K562 (cell line): ENCODE data around the gene PRDM10. TPM values are rescaled to one million over a fixed set of nuclear protein-coding genes. Genes with fewer than 3 reads are reported as not detected.

Experiments
- ATAC-seq: fragments of 200-7000 bp; cut with Tn5 transposase; 3 replicates; pipeline ENCODE4 v1.9.1; 2020; ENCODE audit warnings: moderate library complexity
- BruUV-seq: library from RNA; stranded (reverse); fragments of 400-500 nt; replicated peaks from 2 replicates; lab custom pipeline; 2021; lab: Mats Ljungman, UMichigan
- CTCF ChIA-PET: fragments of 300-600 bp; formaldehyde crosslinking; extraction: SDS; loops from one replicate; lab custom pipeline; 2021; ENCODE audit warnings: low intra/inter-chr PET ratio; lab: Yijun Ruan, JAX
- POLR2A ChIA-PET: fragments of 300-600, 350-650 bp; sonication (Branson Sonifier 250); formaldehyde crosslinking; extraction: SDS; loops from one replicate; lab custom pipeline; 2021; ENCODE audit warnings: antibody characterized with exemption, inconsistent platforms; lab: Yijun Ruan, JAX
- DNase-seq, 4 experiments: peaks; one replicate each; pipeline versions ENCODE4 v3.0.0 to v3.0.0-alpha.2; 2011 to 2018; ENCODE audit warnings: low spot score in 3 of 4, mixed read lengths in 3 of 4; ENCODE audit errors: extremely low read depth in 1 of 4
- FAIRE-seq: peaks from 2 replicates; lab custom pipeline; 2011; peaks lifted over from hg19 to GRCh38; lab: Jason Lieb, UNC
- H2AFZ ChIP-seq: 2 replicates; pipeline ENCODE4 v1.6.0; 2011; ENCODE audit warnings: low read depth, low read length, control low read depth, inconsistent platforms
- H3K27ac ChIP-seq: fragments of 200-600 bp; 3 replicates; pipeline ENCODE4 v1.8.0; 2011; ENCODE audit warnings: low read depth, mild to moderate bottlenecking, control low read depth, inconsistent platforms, low read length, moderate library complexity, mixed read lengths; ENCODE audit errors: extremely low read depth
- H3K27me3 ChIP-seq, 2 experiments: fragments of 300-600 bp in 1 of 2; 2 replicates in 1 of 2; 3 replicates in 1 of 2; pipeline versions ENCODE4 v1.6.0 to v1.8.0; 2011; ENCODE audit warnings: inconsistent platforms in 2 of 2, low read length in 2 of 2, mild to moderate bottlenecking in 1 of 2, mixed read lengths in 1 of 2, moderate library complexity in 1 of 2; ENCODE audit not compliant: control insufficient read depth in 2 of 2, insufficient read depth in 2 of 2
- H3K36me3 ChIP-seq: fragments of 300-600 bp; 3 replicates; pipeline ENCODE4 v1.8.0; 2011; ENCODE audit warnings: mild to moderate bottlenecking, low read length, inconsistent platforms; ENCODE audit not compliant: control insufficient read depth, insufficient read depth
- H3K4me1 ChIP-seq, 2 experiments: fragments of 200-600 bp in 1 of 2; replicated peaks in 1 of 2; 2 replicates in 1 of 2; 3 replicates in 1 of 2; pipeline versions ENCODE4 v1.5.1 to v1.8.0; 2011; ENCODE audit warnings: inconsistent platforms in 2 of 2, low read length in 2 of 2, mild to moderate bottlenecking in 1 of 2, mixed read lengths in 1 of 2, moderate library complexity in 1 of 2; ENCODE audit not compliant: control insufficient read depth in 2 of 2, insufficient read depth in 2 of 2
- H3K4me2 ChIP-seq: 2 replicates; pipeline ENCODE4 v1.6.1; 2011; ENCODE audit warnings: low read length, control low read depth, inconsistent platforms, mixed read lengths; ENCODE audit not compliant: insufficient read depth
- H3K4me3 ChIP-seq: fragments of 200-600 bp; sonication (generic), shearing (Covaris generic); 2 replicates; pipeline ENCODE4 v1.5.1; 2016; ENCODE audit warnings: control low read depth, inconsistent platforms
- H3K79me2 ChIP-seq: fragments of 200-600 bp; 3 replicates; pipeline ENCODE4 v1.8.0; 2011; ENCODE audit warnings: low read length, inconsistent platforms; ENCODE audit not compliant: control insufficient read depth, insufficient read depth
- H3K9ac ChIP-seq, 2 experiments: 2 replicates each; pipeline versions ENCODE4 v1.6.0 to v1.6.1; 2011; ENCODE audit warnings: low read depth in 2 of 2, low read length in 2 of 2, control low read depth in 1 of 2, inconsistent platforms in 1 of 2, mild to moderate bottlenecking in 1 of 2, mixed read lengths in 1 of 2; ENCODE audit not compliant: insufficient read depth in 1 of 2
- H3K9me1 ChIP-seq: one replicate; pipeline ENCODE4 v1.6.0; 2011; ENCODE audit warnings: inconsistent platforms, mild to moderate bottlenecking, low read length, moderate library complexity; ENCODE audit not compliant: control insufficient read depth, insufficient read depth
- H3K9me3 ChIP-seq: replicated peaks from 2 replicates; pipeline ENCODE4 v1.5.1; 2011; ENCODE audit warnings: low read depth, low read length, inconsistent platforms; ENCODE audit not compliant: control insufficient read depth, insufficient read depth
- H4K20me1 ChIP-seq: replicated peaks from 2 replicates; pipeline ENCODE4 v1.6.1; 2011; ENCODE audit warnings: low read length, inconsistent platforms, mixed read lengths; ENCODE audit not compliant: control insufficient read depth, insufficient read depth
- DDX20 ChIP-seq: fragments of 450-650 bp; IDR thresholded peaks from 2 replicates; pipeline ENCODE4 v1.6.1; 2016; ENCODE audit warnings: missing genetic modification characterization, low read depth, mild to moderate bottlenecking, missing compliant biosample characterization, moderate library complexity
- KDM5B ChIP-seq: fragments of 200-600 bp; sonication (generic); IDR thresholded peaks from 2 replicates; pipeline ENCODE4 v1.6.1; 2012; ENCODE audit warnings: low read depth, mild to moderate bottlenecking, moderate library complexity, low read length, control low read depth, inconsistent platforms; ENCODE audit not compliant: insufficient replicate concordance
- SNRNP70 ChIP-seq: fragments of 200-400 bp; formaldehyde crosslinking; optimal IDR thresholded peaks from 2 replicates; pipeline ENCODE3; 2017; ENCODE audit warnings: low read depth, low read length
- YY1 ChIP-seq, 3 experiments: IDR thresholded peaks; 2 replicates each; pipeline ENCODE4 v1.6.1; 2011; ENCODE audit warnings: low read length in 2 of 3, mild to moderate bottlenecking in 2 of 3, moderate library complexity in 2 of 3, borderline replicate concordance in 1 of 3, control low read depth in 1 of 3, low read depth in 1 of 3; ENCODE audit not compliant: insufficient read depth in 3 of 3, insufficient replicate concordance in 2 of 3, control insufficient read depth in 1 of 3, insufficient read length in 1 of 3; ENCODE audit errors: extremely low read depth in 1 of 3
- ZNF143 ChIP-seq: sonication (generic); formaldehyde crosslinking; IDR thresholded peaks from 2 replicates; pipeline ENCODE4 v1.9.0; 2022; ENCODE audit warnings: mild to moderate bottlenecking, missing genetic modification reagents
- WGBS: fragments of 100-300 bp; shearing (Covaris generic); methylation state at CpG from one replicate; pipeline ENCODE4 v1.1.6; 2016; ENCODE audit warnings: low coverage, mixed read lengths; ENCODE audit not compliant: insufficient coverage; ENCODE audit errors: missing lambda C conversion rate; 5-methylcytosine and 5-hydroxymethylcytosine counted together
- in situ Hi-C: fragments of 300-500 bp; cut with MboI; formaldehyde crosslinking; loops from 4 replicates; pipeline ENCODE4 v1.15.0; 2018; ENCODE audit warnings: inconsistent platforms, mixed read lengths
- intact Hi-C: fragments of 100-400 bp; cut with micrococcal nuclease; formaldehyde crosslinking; loops from 2 replicates; pipeline ENCODE4 v1.14.2; 2022
- polyA plus RNA-seq, 8 experiments: library from polyadenylated mRNA; depleted of rRNA in 4 of 8; stranded (reverse) in 5 of 8; unstranded in 3 of 8; fragments of >200 nt; fragmentation: Nextera tagmentation in 2 of 8; fragmentation: Illumina TruSeq in 1 of 8; extraction: Ambion mirVana in 2 of 8; extraction: Trizol in 1 of 8; gene quantifications; 2 replicates each; pipeline versions ENCODE4 v1.2.1 to v1.2.3, GENCODE V29; 2011 to 2014; ENCODE audit warnings: inconsistent platforms in 1 of 8, missing spikeins in 1 of 8
- total RNA-seq, 7 experiments: library from RNA; depleted of rRNA in 6 of 7; stranded (reverse); fragments of >200 nt in 6 of 7; fragmentation: Illumina TruSeq in 2 of 7; extraction: Trizol in 2 of 7; gene quantifications; 2 replicates each; pipeline versions ENCODE4 v1.2.1 to v1.2.3, GENCODE V29; 2011 to 2021; ENCODE audit warnings: low replicate concordance in 1 of 7
- TF ChIP-seq, protein P1 (sequence below): fragments of 450-650 bp; IDR thresholded peaks from 2 replicates; pipeline ENCODE4 v1.6.1; 2016; ENCODE audit warnings: low read depth, mild to moderate bottlenecking, moderate library complexity

Gene PRDM10
- total and polyA plus RNA-seq, 9 of the 15 experiments (the other 6 are each of a cell fraction or from before 2014, with no cell fraction given): 0.89 to 9.3 (median 4.5) TPM

GRCh38 chr11:129967996-129968395, 34.6 kb downstream of the PRDM10 start:
- H3K36me3 ChIP-seq: no peaks in the 10 kb centered on the region
- ATAC-seq (no peak), FAIRE-seq (no peak), DNase-seq (no peak)
- BruUV-seq: no TSS peak
- POLR2A ChIA-PET: interaction anchor here (1.1 to 2.0 kb wide), 2 partner anchors 15 to 20 kb away, joined by 3 to 4 read pairs; no protein-coding TSS in a partner anchor
- no peak overlapping the region for H3K27ac ChIP-seq
- no peaks in the 10 kb centered on the region for H3K9me3 ChIP-seq
- 69% methylated on average over 3 of the region's 3 CpGs for WGBS
- H3K9ac ChIP-seq: no peak overlapping the region
- H3K79me2 ChIP-seq: no peaks in the 10 kb centered on the region; the same call in 2 of the 3 replicates
- no peaks in the 10 kb centered on the region for H3K9me1 ChIP-seq
- no peak overlapping the region for H3K4me2 ChIP-seq
- H4K20me1 ChIP-seq: no peaks in the 10 kb centered on the region
- intact Hi-C loops (no loop called here), in situ Hi-C loops (no loop called here)
- H3K4me3 ChIP-seq: no peak overlapping the region
- H2AFZ ChIP-seq: no peak overlapping the region
- H3K4me1 ChIP-seq: peaks cover 0 to 8% of the 10 kb centered on the region in 2 experiments; a peak in 3 of 5 replicates
- CTCF ChIA-PET: no interaction called here
- no peaks in the 10 kb centered on the region for H3K27me3 ChIP-seq
- TF ChIP-seq, protein P1, sequence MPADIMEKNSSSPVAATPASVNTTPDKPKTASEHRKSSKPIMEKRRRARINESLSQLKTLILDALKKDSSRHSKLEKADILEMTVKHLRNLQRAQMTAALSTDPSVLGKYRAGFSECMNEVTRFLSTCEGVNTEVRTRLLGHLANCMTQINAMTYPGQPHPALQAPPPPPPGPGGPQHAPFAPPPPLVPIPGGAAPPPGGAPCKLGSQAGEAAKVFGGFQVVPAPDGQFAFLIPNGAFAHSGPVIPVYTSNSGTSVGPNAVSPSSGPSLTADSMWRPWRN: no peak
- TF ChIP-seq DDX20 (no peak), KDM5B (no peak), SNRNP70 (no peak)

- Histone ChIP-seq H3K4me3 (no peak overlapping the region), H3K9ac (no peak overlapping the region), H3K27me3 (no peaks in the 10 kb centered on the region), H3K9me1 (no peaks in the 10 kb centered on the region), H3K9me3 (no peaks in the 10 kb centered on the region), H3K4me1 (peaks cover 0 to 8% of the 10 kb centered on the region in 2 experiments; a peak in 3 of 5 replicates), H3K4me2 (no peak overlapping the region), H3K79me2 (no peaks in the 10 kb centered on the region; the same call in 2 of the 3 replicates), H3K36me3 (peaks cover 3% of the 10 kb centered on the region; the same call in 1 of the 3 replicates), H4K20me1 (no peaks in the 10 kb centered on the region), H3K27ac (no peak overlapping the region), H2AFZ (no peak overlapping the region)
- CTCF ChIA-PET: no interaction called here
- no TSS peak for BruUV-seq
- DNase-seq (peak in 1 of 4 experiments; percentile 25), FAIRE-seq (no peak), ATAC-seq (peak; percentile 66)
- POLR2A ChIA-PET: interaction anchor here (0.6 to 1.0 kb wide), 2 partner anchors 10 to 164 kb away, joined by 4 to 7 read pairs; no protein-coding TSS in a partner anchor
- intact Hi-C loops: no loop called here
- WGBS: 63% methylated on average over 3 of the region's 3 CpGs
- in situ Hi-C loops: no loop called here
- TF ChIP-seq ZNF143 (CRISPR knock-in tag) (no peak), YY1 (IDR thresholded peaks at IDR 0.05; ENCODE audit: borderline replicate concordance in 1 of 3, control insufficient read depth in 1 of 3, extremely low read depth in 1 of 3, insufficient read depth in 3 of 3, insufficient read length in 1 of 3, insufficient replicate concordance in 2 of 3, low read depth in 1 of 3, low read length in 2 of 3) (peak in 1 of 3 experiments; percentile 81)
Observed at GRCh38 chr11:129965248-129965647, 37.4 kb downstream of the PRDM10 start.
